Hepatocyte (in vitro differentiated cells): Measurements from ENCODE around the gene UVRAG. TPM values are rescaled to one million over a fixed set of nuclear protein-coding genes. Genes with fewer than 3 reads are reported as not detected.

Experiments used
- DNase-seq: peaks from one replicate; pipeline ENCODE4 v3.0.0-alpha.2; 2016; ENCODE audit warnings: low spot score
- H2AFZ ChIP-seq: fragments of 200-600 bp; sonication (generic); 2 replicates; pipeline ENCODE4 v1.6.0; 2016; ENCODE audit warnings: antibody characterized with exemption, mild to moderate bottlenecking
- H3K27ac ChIP-seq: fragments of 200-600 bp; sonication (generic); 2 replicates; pipeline ENCODE4 v1.5.1; 2016; ENCODE audit warnings: mild to moderate bottlenecking
- H3K27me3 ChIP-seq: fragments of 200-600 bp; sonication (generic); 2 replicates; pipeline ENCODE4 v1.6.1; 2016
- H3K36me3 ChIP-seq: fragments of 200-600 bp; sonication (generic); replicated peaks from 2 replicates; pipeline ENCODE4 v1.5.1; 2016; ENCODE audit warnings: low read depth; ENCODE audit not compliant: insufficient read depth
- H3K4me1 ChIP-seq: fragments of 200-600 bp; sonication (generic); 2 replicates; pipeline ENCODE4 v1.5.1; 2016; ENCODE audit warnings: mild to moderate bottlenecking, moderate library complexity; ENCODE audit not compliant: insufficient read depth
- H3K4me2 ChIP-seq: fragments of 200-600 bp; sonication (generic); 2 replicates; pipeline ENCODE4 v1.6.0; 2016
- H3K4me3 ChIP-seq: fragments of 200-600 bp; sonication (generic); 2 replicates; pipeline ENCODE4 v1.5.1; 2016; ENCODE audit warnings: mild to moderate bottlenecking
- H3K79me2 ChIP-seq: fragments of 200-600 bp; sonication (generic); 2 replicates; pipeline ENCODE4 v1.6.0; 2017; ENCODE audit warnings: mild to moderate bottlenecking
- H3K9me2 ChIP-seq: fragments of 200-600 bp; sonication (generic); replicated peaks from 2 replicates; pipeline ENCODE4 v1.6.0; 2017; ENCODE audit warnings: mild to moderate bottlenecking; ENCODE audit not compliant: insufficient read depth
- H3K9me3 ChIP-seq: fragments of 200-600 bp; sonication (generic); 2 replicates; pipeline ENCODE4 v1.5.1; 2016; ENCODE audit warnings: low read depth, mild to moderate bottlenecking
- H4K20me1 ChIP-seq: fragments of 200-600 bp; sonication (generic); 2 replicates; pipeline ENCODE4 v1.6.0; 2016; ENCODE audit warnings: mild to moderate bottlenecking; ENCODE audit not compliant: insufficient read depth, poor library complexity, severe bottlenecking
- EZH2 ChIP-seq: fragments of 200-600 bp; sonication (generic); IDR thresholded peaks from 2 replicates; pipeline ENCODE4 v1.6.1; 2016; ENCODE audit warnings: antibody characterized with exemption, mild to moderate bottlenecking, borderline replicate concordance
- EZH2phosphoT487 ChIP-seq: fragments of 200-600 bp; sonication (generic); IDR thresholded peaks from one replicate; pipeline ENCODE4 v1.6.1; 2018; ENCODE audit warnings: antibody characterized with exemption, mild to moderate bottlenecking, low read depth, moderate library complexity; ENCODE audit not compliant: unreplicated experiment, severe bottlenecking
- whole genome bisulfite sequencing: methylation state at CpG from one replicate; pipeline ENCODE4 v1.1.6; 2016; ENCODE audit warnings: low lambda C conversion rate; ENCODE audit errors: missing lambda C conversion rate; 5-methylcytosine and 5-hydroxymethylcytosine counted together
- polyA plus RNA-seq: library from polyadenylated mRNA; unstranded; fragments of >200 nt; fragmentation: Nextera tagmentation; extraction: Ambion mirVana; gene quantifications from 2 replicates; pipeline ENCODE4 v1.2.1, GENCODE V29; 2016
- total RNA-seq: library from RNA; depleted of rRNA; stranded (reverse); fragments of >200 nt; gene quantifications from 2 replicates; pipeline ENCODE4 v1.2.3, GENCODE V29; 2014
- TF ChIP-seq, protein P1 (sequence below): fragments of 200-600 bp; sonication (generic); IDR thresholded peaks from 2 replicates; pipeline ENCODE4 v1.5.1; 2016; ENCODE audit warnings: antibody characterized with exemption, mild to moderate bottlenecking; ENCODE audit not compliant: poor library complexity

Gene UVRAG
- total and polyA plus RNA-seq, 2 experiments from 2014 or later: 15.3 to 36.5 TPM

DNA sequence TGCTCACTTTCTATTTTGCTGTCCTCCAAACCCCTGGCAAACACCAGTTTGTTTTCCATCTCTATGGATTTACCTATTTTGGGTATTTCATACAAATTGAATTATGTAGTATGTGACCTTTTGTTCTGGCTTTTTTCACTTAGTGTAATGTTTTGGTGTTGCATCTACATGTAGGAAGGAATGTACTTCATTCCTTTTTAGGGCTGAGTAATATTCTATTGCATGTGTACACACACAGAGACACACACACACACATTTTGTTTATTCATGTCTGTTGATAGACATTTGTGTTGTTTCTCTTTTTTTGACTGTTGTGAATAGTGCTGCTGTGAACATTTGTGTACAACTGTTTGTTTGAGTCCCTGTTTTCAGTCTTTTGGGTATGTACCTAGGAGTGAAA is 90.4 kb downstream of the UVRAG start:
- no peak overlapping the region for H3K27ac ChIP-seq
- H3K9me3 ChIP-seq: no peaks in the 10 kb centered on the region
- no peaks in the 10 kb centered on the region for H4K20me1 ChIP-seq
- no peaks in the 10 kb centered on the region for H3K36me3 ChIP-seq
- H3K4me1 ChIP-seq: no peaks in the 10 kb centered on the region
- TF ChIP-seq EZH2 (no peak), EZH2phosphoT487 (no peak)
- TF ChIP-seq, protein P1, sequence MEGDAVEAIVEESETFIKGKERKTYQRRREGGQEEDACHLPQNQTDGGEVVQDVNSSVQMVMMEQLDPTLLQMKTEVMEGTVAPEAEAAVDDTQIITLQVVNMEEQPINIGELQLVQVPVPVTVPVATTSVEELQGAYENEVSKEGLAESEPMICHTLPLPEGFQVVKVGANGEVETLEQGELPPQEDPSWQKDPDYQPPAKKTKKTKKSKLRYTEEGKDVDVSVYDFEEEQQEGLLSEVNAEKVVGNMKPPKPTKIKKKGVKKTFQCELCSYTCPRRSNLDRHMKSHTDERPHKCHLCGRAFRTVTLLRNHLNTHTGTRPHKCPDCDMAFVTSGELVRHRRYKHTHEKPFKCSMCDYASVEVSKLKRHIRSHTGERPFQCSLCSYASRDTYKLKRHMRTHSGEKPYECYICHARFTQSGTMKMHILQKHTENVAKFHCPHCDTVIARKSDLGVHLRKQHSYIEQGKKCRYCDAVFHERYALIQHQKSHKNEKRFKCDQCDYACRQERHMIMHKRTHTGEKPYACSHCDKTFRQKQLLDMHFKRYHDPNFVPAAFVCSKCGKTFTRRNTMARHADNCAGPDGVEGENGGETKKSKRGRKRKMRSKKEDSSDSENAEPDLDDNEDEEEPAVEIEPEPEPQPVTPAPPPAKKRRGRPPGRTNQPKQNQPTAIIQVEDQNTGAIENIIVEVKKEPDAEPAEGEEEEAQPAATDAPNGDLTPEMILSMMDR: no peak
- H3K4me2 ChIP-seq: no peak overlapping the region
- no peak overlapping the region for H3K4me3 ChIP-seq
- no peaks in the 10 kb centered on the region for H3K27me3 ChIP-seq
- no peak overlapping the region for H2AFZ ChIP-seq
- DNase-seq: no peak
- H3K9me2 ChIP-seq: peaks cover 6% of the 10 kb centered on the region
- H3K79me2 ChIP-seq: peaks cover 43% of the 10 kb centered on the region

DNA sequence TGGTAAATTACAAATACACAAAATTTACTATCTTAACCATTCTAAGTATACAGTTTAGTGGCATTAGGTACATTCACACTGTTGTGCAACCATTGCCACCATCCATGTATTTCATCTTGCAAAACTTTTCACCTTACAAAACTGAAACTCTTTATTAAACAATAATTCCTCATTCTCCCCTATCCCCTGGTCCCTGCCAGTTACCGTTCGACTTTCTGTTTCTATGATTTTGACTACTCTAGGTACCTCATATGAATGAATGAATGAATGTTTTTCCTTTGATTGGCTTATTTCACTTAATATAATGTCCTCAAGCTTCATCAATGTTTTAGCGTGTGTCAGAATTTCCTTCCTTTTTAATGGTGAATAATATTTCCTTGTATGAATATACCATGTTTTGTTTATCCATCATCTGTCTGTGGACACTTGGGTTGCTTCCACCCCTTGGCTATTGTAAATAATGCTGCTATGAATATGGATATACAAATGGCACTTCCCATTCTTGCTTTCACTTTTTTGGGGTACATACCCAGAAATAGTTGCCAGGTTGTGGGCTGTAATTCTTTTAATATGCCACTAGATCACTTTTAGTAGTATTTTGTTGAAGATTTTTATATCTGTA is 93.0 kb downstream of the UVRAG start:
- Histone ChIP-seq H3K4me3 (no peak overlapping the region), H3K27me3 (no peaks in the 10 kb centered on the region), H3K36me3 (no peaks in the 10 kb centered on the region), H2AFZ (no peak overlapping the region), H3K27ac (no peak overlapping the region), H3K4me2 (no peak overlapping the region), H3K9me2 (peaks cover 6% of the 10 kb centered on the region), H4K20me1 (no peaks in the 10 kb centered on the region), H3K79me2 (peaks cover 39% of the 10 kb centered on the region), H3K9me3 (no peaks in the 10 kb centered on the region), H3K4me1 (no peaks in the 10 kb centered on the region)
- no peak for DNase-seq
- TF ChIP-seq EZH2 (no peak), EZH2phosphoT487 (no peak)
- TF ChIP-seq, protein P1: no peak
- 98% methylated on average over 3 of the region's 3 CpGs for WGBS

DNA sequence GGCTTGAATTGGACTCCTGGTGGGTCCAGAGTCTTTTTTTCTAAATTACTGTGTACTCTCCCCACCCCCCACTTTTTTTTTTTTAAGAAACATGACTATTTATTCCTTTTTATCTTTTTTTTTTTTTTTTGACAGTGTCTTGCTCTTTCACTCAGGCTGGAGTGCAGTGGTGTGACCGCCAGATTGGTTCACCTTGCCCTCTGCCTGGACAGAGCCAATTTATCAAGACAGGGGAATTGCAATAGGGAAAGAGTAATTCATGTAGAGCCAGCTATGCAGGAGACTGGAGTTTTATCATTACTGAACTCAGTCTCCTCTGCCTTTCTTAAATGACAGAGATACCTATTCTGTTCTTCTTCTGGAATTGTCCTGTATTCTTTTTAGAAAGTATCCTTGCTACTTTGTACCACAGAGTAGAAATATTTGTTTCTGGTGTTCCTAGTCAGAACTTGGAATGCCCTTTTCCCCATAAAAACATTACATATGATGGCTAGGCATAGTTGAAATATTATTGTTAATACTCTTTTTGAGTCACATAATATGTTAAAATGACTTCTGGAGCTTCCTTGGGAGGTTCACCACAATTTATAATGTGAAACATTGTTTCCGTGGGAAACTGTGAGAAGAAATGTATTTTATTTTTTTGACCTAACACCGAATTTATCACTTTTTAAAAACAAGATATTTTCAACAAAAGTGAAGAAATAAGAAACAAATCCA is 95.6 kb downstream of the UVRAG start:
- Histone ChIP-seq H3K9me2 (peaks cover 6% of the 10 kb centered on the region), H3K27ac (no peak overlapping the region), H2AFZ (no peak overlapping the region), H3K4me3 (no peak overlapping the region), H3K27me3 (no peaks in the 10 kb centered on the region), H3K79me2 (peaks cover 33% of the 10 kb centered on the region), H3K9me3 (no peaks in the 10 kb centered on the region), H4K20me1 (no peaks in the 10 kb centered on the region), H3K36me3 (no peaks in the 10 kb centered on the region), H3K4me2 (no peak overlapping the region), H3K4me1 (no peaks in the 10 kb centered on the region)
- DNase-seq: no peak
- no peak for TF ChIP-seq EZH2phosphoT487
- no peak for TF ChIP-seq EZH2
- TF ChIP-seq, protein P1: no peak
- 97% methylated on average over 3 of the region's 3 CpGs for WGBS
